ENCODE results near the gene LTBP3.

Gene LTBP3

GRCh38 chr11:65553301-65554001, 4.7 kb downstream of the LTBP3 start:
- peak; percentile 78 for DNase-seq

- no peak for DNase-seq
These were observed 5.7 kb downstream of the LTBP3 start for GRCh38 chr11:65552388-65552951.

GRCh38 chr11:65551572-65552387, 6.4 kb downstream of the LTBP3 start:
- peak; percentile 92 for DNase-seq

- no peak for DNase-seq
These were observed 9.1 kb downstream of the LTBP3 start for GRCh38 chr11:65549096-65549495.

- DNase-seq: no peak
These were observed 9.8 kb downstream of the LTBP3 start for GRCh38 chr11:65548395-65548794.

- no peak for DNase-seq
These were observed 10.6 kb downstream of the LTBP3 start for GRCh38 chr11:65547446-65548125.

- DNase-seq: peak; percentile 83
These were observed 11.8 kb downstream of the LTBP3 start for GRCh38 chr11:65546217-65546958.

GRCh38 chr11:65545853-65546216, 12.3 kb downstream of the LTBP3 start:
- DNase-seq: no peak

GRCh38 chr11:65542738-65543390, 15.3 kb downstream of the LTBP3 start:
- no peak for DNase-seq

GRCh38 chr11:65541093-65541982, 16.8 kb downstream of the LTBP3 start:
- no peak for DNase-seq

GRCh38 chr11:65540290-65541092, 17.7 kb downstream of the LTBP3 start:
- no peak for DNase-seq

GRCh38 chr11:65539744-65540289, 18.3 kb downstream of the LTBP3 start:
- no peak for DNase-seq

- DNase-seq: no peak
These were observed 19.0 kb downstream of the LTBP3 start for GRCh38 chr11:65538915-65539743.

- no peak for DNase-seq
These were observed 19.8 kb downstream of the LTBP3 start for GRCh38 chr11:65538232-65538914.

GRCh38 chr11:65537620-65538231, 20.4 kb downstream of the LTBP3 start:
- DNase-seq: no peak

GRCh38 chr11:65537296-65537597, 20.9 kb downstream of the LTBP3 start:
- no peak for DNase-seq

- DNase-seq: no peak
These were observed 21.5 kb downstream of the LTBP3 start for GRCh38 chr11:65536412-65537295.

All from DMS153 (cell line).